Calu3 (cell line): Measurements from ENCODE around the gene MARVELD3. TPM values are rescaled to one million over a fixed set of nuclear protein-coding genes. Genes with fewer than 3 reads are reported as not detected.

ENCODE experiments used
- BruUV-seq: library from RNA; stranded (reverse); fragments of 400-500 nt; replicated peaks from 2 replicates; lab custom pipeline; 2021; lab: Mats Ljungman, UMichigan
- CTCF ChIA-PET: fragments of 300-600 bp; sonication (Branson Sonifier 250); formaldehyde crosslinking; loops from one replicate; lab custom pipeline; 2022; ENCODE audit warnings: antibody characterized with exemption; lab: Charles Lee
- DNase-seq: peaks from one replicate; pipeline ENCODE4 v3.0.0; 2022
- H3K27ac Mint-ChIP-seq: one replicate; pipeline ENCODE4 v1.8.0; 2022; ENCODE audit warnings: mixed read lengths; ENCODE audit not compliant: unreplicated experiment
- H3K27me3 Mint-ChIP-seq: one replicate; pipeline ENCODE4 v1.8.0; 2022; ENCODE audit warnings: mixed read lengths; ENCODE audit not compliant: unreplicated experiment
- H3K36me3 Mint-ChIP-seq: one replicate; pipeline ENCODE4 v1.8.0; 2022; ENCODE audit warnings: mild to moderate bottlenecking, moderate library complexity, mixed read lengths; ENCODE audit not compliant: insufficient read depth, unreplicated experiment
- H3K4me1 Mint-ChIP-seq: one replicate; pipeline ENCODE4 v1.8.0; 2022; ENCODE audit warnings: mild to moderate bottlenecking, low read depth, mixed read lengths; ENCODE audit not compliant: unreplicated experiment
- H3K4me3 Mint-ChIP-seq: one replicate; pipeline ENCODE4 v1.8.0; 2022; ENCODE audit warnings: mild to moderate bottlenecking, low read depth, moderate library complexity, mixed read lengths; ENCODE audit not compliant: unreplicated experiment
- H3K9me3 Mint-ChIP-seq: one replicate; pipeline ENCODE4 v1.8.0; 2022; ENCODE audit warnings: low read depth, mixed read lengths; ENCODE audit not compliant: unreplicated experiment
- CTCF ChIP-seq: fragments of 200-600 bp; IDR thresholded peaks from one replicate; pipeline ENCODE4 v1.8.0; 2022; ENCODE audit warnings: antibody characterized with exemption; ENCODE audit not compliant: unreplicated experiment
- intact Hi-C: fragments of 100-400 bp; cut with micrococcal nuclease; formaldehyde crosslinking; loops from one replicate; pipeline ENCODE4 v1.10.0; 2022; ENCODE audit not compliant: unreplicated experiment
- total RNA-seq: library from RNA; stranded (reverse); gene quantifications from 2 replicates; pipeline ENCODE4 v1.2.3, GENCODE V29; 2022

MARVELD3 gene
- total RNA-seq, 1 experiment from 2014 or later = 38.4 TPM

GRCh38 chr16:71645450-71645849 is 19.5 kb downstream of the MARVELD3 start:
- BruUV-seq = no TSS peak
- Mint-ChIP-seq H3K4me1 (no peaks in the 10 kb centered on the region), H3K27ac (no peak overlapping the region), H3K27me3 (no peaks in the 10 kb centered on the region), H3K9me3 (no peaks in the 10 kb centered on the region), H3K4me3 (no peak overlapping the region), H3K36me3 (peaks cover 22% of the 10 kb centered on the region)
- intact Hi-C loops = loop anchor here (1.0 to 10.0 kb wide), 4 partner anchors 35 to 319 kb away; no protein-coding TSS in a partner anchor
- DNase-seq = peak; percentile 36
- TF ChIP-seq CTCF = peak; percentile 73
- CTCF ChIA-PET = interaction anchor here (0.6 kb wide), 1 partner anchor 27 kb away, joined by 4 read pairs; no protein-coding TSS in a partner anchor

DNA sequence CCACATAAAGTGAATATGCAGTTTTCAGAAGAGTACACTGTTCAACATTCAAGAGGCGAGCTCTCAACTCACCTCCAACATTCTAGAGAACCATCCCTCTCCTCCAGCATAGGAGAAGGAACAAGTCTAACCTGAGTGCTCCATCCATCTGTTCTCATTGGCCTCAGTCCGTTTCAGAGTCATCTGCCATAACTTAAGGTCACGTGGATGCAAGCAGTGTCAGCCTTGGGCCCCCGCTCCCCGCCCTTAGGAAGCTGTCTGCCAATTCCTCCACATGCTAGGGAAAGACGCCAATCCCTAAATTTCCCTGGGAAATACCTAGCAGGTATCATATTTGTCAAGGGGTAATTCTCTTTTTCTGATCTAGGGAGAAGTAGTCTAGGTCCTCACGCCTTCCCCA is 21.4 kb downstream of the MARVELD3 start:
- CTCF ChIA-PET = no interaction called here
- intact Hi-C loops = loop anchor here (10.0 kb wide), 2 partner anchors 97 to 317 kb away; no protein-coding TSS in a partner anchor
- no peaks in the 10 kb centered on the region for H3K4me1 Mint-ChIP-seq
- H3K4me3 Mint-ChIP-seq = no peak overlapping the region
- H3K9me3 Mint-ChIP-seq = no peaks in the 10 kb centered on the region
- BruUV-seq = no TSS peak
- no peaks in the 10 kb centered on the region for H3K27me3 Mint-ChIP-seq
- DNase-seq = no peak
- H3K27ac Mint-ChIP-seq = no peak overlapping the region
- peaks cover 19% of the 10 kb centered on the region for H3K36me3 Mint-ChIP-seq
- no peak for TF ChIP-seq CTCF

DNA sequence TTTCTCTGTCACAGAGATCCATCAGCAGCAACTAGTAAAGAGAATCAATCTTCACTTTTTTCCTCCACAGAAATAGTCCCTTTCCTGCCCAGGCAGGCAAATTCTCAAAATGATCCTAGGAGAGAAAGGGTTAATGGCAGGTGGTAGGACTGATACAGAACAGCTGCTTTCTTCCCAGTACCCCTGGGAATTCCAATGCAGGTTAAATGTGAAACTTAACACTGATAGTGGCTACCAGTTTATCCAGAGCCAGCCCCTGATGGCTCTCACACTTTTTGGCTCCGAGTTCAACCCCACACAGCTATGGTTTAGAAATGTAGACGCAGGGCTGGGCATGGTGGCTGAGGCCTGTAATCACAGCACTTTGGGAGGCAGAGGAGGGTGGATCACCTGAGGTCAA is 22.2 kb downstream of the MARVELD3 start:
- no peak overlapping the region for H3K4me3 Mint-ChIP-seq
- no TSS peak for BruUV-seq
- no peaks in the 10 kb centered on the region for H3K4me1 Mint-ChIP-seq
- TF ChIP-seq CTCF = no peak
- H3K9me3 Mint-ChIP-seq = no peaks in the 10 kb centered on the region
- intact Hi-C loops = loop anchor here (10.0 kb wide), 2 partner anchors 97 to 317 kb away; no protein-coding TSS in a partner anchor
- CTCF ChIA-PET = no interaction called here
- peaks cover 12% of the 10 kb centered on the region for H3K36me3 Mint-ChIP-seq
- DNase-seq = no peak
- no peak overlapping the region for H3K27ac Mint-ChIP-seq
- H3K27me3 Mint-ChIP-seq = no peaks in the 10 kb centered on the region

DNA sequence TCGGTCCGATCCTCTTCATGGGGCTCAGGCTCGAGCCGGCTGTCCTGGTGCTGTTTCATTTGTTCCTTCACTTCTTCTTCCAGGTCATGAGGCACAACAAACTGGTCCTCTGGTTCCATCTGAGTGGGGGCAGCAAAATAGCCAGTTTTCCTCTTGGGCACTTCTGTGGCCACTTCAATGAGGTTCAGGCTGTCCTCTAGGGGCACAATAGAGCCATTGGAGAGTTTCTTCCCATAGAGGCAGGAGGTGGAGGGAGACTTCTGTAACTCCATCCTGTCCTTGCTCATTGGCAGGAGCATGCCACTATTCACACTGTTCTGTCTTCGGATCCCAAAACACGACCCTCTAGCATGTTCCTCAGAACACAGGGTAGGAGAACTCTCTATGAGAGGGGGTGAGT is 22.9 kb downstream of the MARVELD3 start:
- H3K4me3 Mint-ChIP-seq = no peak overlapping the region
- DNase-seq = peak; percentile 18
- no peaks in the 10 kb centered on the region for H3K4me1 Mint-ChIP-seq
- H3K27me3 Mint-ChIP-seq = no peaks in the 10 kb centered on the region
- H3K27ac Mint-ChIP-seq = no peak overlapping the region
- CTCF ChIA-PET = no interaction called here
- peaks cover 12% of the 10 kb centered on the region for H3K36me3 Mint-ChIP-seq
- TF ChIP-seq CTCF = peak; percentile 47
- no peaks in the 10 kb centered on the region for H3K9me3 Mint-ChIP-seq
- intact Hi-C loops = loop anchor here (10.0 kb wide), 2 partner anchors 96 to 316 kb away; no protein-coding TSS in a partner anchor
- no TSS peak for BruUV-seq
